Measurements from ENCODE around the gene PLXNB3.

GRCh38 chrX:153740631-153741222, 23.3 kb upstream of the PLXNB3 start:
- TF ChIP-seq ESRRA (CRISPR knock-in tag; IDR thresholded peaks at IDR 0.05; ENCODE audit: low read depth) (no peak), ZNF335 (CRISPR knock-in tag; IDR thresholded peaks at IDR 0.05) (no peak), LCORL (IDR thresholded peaks at IDR 0.05) (no peak), LCORL (CRISPR knock-in tag; IDR thresholded peaks at IDR 0.05) (no peak), ZNF550 (CRISPR knock-in tag; IDR thresholded peaks at IDR 0.05; ENCODE audit: borderline replicate concordance) (no peak), SOX6 (IDR thresholded peaks at IDR 0.05) (no peak), SOX6 (CRISPR knock-in tag; IDR thresholded peaks at IDR 0.05) (no peak), TAF1 (CRISPR knock-in tag; IDR thresholded peaks at IDR 0.05) (no peak)
- TF ChIP-seq, protein P1, sequence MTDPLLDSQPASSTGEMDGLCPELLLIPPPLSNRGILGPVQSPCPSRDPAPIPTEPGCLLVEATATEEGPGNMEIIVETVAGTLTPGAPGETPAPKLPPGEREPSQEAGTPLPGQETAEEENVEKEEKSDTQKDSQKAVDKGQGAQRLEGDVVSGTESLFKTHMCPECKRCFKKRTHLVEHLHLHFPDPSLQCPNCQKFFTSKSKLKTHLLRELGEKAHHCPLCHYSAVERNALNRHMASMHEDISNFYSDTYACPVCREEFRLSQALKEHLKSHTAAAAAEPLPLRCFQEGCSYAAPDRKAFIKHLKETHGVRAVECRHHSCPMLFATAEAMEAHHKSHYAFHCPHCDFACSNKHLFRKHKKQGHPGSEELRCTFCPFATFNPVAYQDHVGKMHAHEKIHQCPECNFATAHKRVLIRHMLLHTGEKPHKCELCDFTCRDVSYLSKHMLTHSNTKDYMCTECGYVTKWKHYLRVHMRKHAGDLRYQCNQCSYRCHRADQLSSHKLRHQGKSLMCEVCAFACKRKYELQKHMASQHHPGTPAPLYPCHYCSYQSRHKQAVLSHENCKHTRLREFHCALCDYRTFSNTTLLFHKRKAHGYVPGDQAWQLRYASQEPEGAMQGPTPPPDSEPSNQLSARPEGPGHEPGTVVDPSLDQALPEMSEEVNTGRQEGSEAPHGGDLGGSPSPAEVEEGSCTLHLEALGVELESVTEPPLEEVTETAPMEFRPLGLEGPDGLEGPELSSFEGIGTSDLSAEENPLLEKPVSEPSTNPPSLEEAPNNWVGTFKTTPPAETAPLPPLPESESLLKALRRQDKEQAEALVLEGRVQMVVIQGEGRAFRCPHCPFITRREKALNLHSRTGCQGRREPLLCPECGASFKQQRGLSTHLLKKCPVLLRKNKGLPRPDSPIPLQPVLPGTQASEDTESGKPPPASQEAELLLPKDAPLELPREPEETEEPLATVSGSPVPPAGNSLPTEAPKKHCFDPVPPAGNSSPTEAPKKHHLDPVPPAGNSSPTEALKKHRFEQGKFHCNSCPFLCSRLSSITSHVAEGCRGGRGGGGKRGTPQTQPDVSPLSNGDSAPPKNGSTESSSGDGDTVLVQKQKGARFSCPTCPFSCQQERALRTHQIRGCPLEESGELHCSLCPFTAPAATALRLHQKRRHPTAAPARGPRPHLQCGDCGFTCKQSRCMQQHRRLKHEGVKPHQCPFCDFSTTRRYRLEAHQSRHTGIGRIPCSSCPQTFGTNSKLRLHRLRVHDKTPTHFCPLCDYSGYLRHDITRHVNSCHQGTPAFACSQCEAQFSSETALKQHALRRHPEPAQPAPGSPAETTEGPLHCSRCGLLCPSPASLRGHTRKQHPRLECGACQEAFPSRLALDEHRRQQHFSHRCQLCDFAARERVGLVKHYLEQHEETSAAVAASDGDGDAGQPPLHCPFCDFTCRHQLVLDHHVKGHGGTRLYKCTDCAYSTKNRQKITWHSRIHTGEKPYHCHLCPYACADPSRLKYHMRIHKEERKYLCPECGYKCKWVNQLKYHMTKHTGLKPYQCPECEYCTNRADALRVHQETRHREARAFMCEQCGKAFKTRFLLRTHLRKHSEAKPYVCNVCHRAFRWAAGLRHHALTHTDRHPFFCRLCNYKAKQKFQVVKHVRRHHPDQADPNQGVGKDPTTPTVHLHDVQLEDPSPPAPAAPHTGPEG (CRISPR knock-in tag; IDR thresholded peaks at IDR 0.05) = no peak

Measured in HepG2 (cell line).